Calu3 (cell line): Measurements from ENCODE around the gene ZNF77. TPM values are rescaled to one million over a fixed set of nuclear protein-coding genes. Genes with fewer than 3 reads are reported as not detected.
A peak's percentile ranks its signal among the peaks of the same experiment; 100 is the strongest.

Experiments
- BruUV-seq: library from RNA; stranded (reverse); fragments of 400-500 nt; replicated peaks from 2 replicates; lab custom pipeline; 2021; lab: Mats Ljungman, UMichigan
- CTCF ChIA-PET: fragments of 300-600 bp; sonication (Branson Sonifier 250); formaldehyde crosslinking; loops from one replicate; lab custom pipeline; 2022; ENCODE audit warnings: antibody characterized with exemption; lab: Charles Lee
- DNase-seq: peaks from one replicate; pipeline ENCODE4 v3.0.0; 2022
- H3K27ac Mint-ChIP-seq: one replicate; pipeline ENCODE4 v1.8.0; 2022; ENCODE audit warnings: mixed read lengths; ENCODE audit not compliant: unreplicated experiment
- H3K27me3 Mint-ChIP-seq: one replicate; pipeline ENCODE4 v1.8.0; 2022; ENCODE audit warnings: mixed read lengths; ENCODE audit not compliant: unreplicated experiment
- H3K36me3 Mint-ChIP-seq: one replicate; pipeline ENCODE4 v1.8.0; 2022; ENCODE audit warnings: mild to moderate bottlenecking, moderate library complexity, mixed read lengths; ENCODE audit not compliant: insufficient read depth, unreplicated experiment
- H3K4me1 Mint-ChIP-seq: one replicate; pipeline ENCODE4 v1.8.0; 2022; ENCODE audit warnings: mild to moderate bottlenecking, low read depth, mixed read lengths; ENCODE audit not compliant: unreplicated experiment
- H3K4me3 Mint-ChIP-seq: one replicate; pipeline ENCODE4 v1.8.0; 2022; ENCODE audit warnings: mild to moderate bottlenecking, low read depth, moderate library complexity, mixed read lengths; ENCODE audit not compliant: unreplicated experiment
- H3K9me3 Mint-ChIP-seq: one replicate; pipeline ENCODE4 v1.8.0; 2022; ENCODE audit warnings: low read depth, mixed read lengths; ENCODE audit not compliant: unreplicated experiment
- intact Hi-C: fragments of 100-400 bp; cut with micrococcal nuclease; formaldehyde crosslinking; loops from one replicate; pipeline ENCODE4 v1.10.0; 2022; ENCODE audit not compliant: unreplicated experiment
- total RNA-seq: library from RNA; stranded (reverse); gene quantifications from 2 replicates; pipeline ENCODE4 v1.2.3, GENCODE V29; 2022
- TF ChIP-seq, protein P1 (sequence below): fragments of 200-600 bp; IDR thresholded peaks from one replicate; pipeline ENCODE4 v1.8.0; 2022; ENCODE audit warnings: antibody characterized with exemption; ENCODE audit not compliant: unreplicated experiment

Gene ZNF77
- total RNA-seq, 1 experiment from 2014 or later, result 5.0 TPM

DNA sequence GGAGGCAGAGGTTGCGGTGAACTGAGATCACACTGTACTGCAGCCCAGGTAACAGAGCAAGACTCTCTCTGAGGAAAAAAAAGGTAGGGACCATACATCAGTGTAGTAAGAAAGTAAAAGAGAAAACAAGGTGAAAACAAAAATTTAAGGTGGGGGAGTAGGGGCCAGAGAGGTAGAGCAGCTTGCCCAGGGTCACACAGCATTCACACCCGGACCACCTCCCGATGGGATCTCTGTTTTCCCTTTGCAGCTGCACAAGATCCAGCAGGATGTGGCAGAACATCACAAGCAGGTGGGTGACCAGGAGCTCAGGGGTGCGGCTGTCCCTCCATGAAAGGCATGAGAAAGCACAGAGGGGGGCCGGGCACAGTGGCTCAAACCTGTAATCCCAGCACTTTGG lies 37.1 kb upstream of the ZNF77 start:
- Mint-ChIP-seq H3K4me3 (no peak overlapping the region), H3K27me3 (peaks cover 13% of the 10 kb centered on the region), H3K9me3 (no peaks in the 10 kb centered on the region), H3K36me3 (peaks cover 11% of the 10 kb centered on the region), H3K27ac (no peak overlapping the region), H3K4me1 (no peaks in the 10 kb centered on the region)
- CTCF ChIA-PET, result no interaction called here
- intact Hi-C loops, result no loop called here
- no TSS peak for BruUV-seq
- DNase-seq, result no peak
- TF ChIP-seq, protein P1, sequence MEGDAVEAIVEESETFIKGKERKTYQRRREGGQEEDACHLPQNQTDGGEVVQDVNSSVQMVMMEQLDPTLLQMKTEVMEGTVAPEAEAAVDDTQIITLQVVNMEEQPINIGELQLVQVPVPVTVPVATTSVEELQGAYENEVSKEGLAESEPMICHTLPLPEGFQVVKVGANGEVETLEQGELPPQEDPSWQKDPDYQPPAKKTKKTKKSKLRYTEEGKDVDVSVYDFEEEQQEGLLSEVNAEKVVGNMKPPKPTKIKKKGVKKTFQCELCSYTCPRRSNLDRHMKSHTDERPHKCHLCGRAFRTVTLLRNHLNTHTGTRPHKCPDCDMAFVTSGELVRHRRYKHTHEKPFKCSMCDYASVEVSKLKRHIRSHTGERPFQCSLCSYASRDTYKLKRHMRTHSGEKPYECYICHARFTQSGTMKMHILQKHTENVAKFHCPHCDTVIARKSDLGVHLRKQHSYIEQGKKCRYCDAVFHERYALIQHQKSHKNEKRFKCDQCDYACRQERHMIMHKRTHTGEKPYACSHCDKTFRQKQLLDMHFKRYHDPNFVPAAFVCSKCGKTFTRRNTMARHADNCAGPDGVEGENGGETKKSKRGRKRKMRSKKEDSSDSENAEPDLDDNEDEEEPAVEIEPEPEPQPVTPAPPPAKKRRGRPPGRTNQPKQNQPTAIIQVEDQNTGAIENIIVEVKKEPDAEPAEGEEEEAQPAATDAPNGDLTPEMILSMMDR, result no peak

DNA sequence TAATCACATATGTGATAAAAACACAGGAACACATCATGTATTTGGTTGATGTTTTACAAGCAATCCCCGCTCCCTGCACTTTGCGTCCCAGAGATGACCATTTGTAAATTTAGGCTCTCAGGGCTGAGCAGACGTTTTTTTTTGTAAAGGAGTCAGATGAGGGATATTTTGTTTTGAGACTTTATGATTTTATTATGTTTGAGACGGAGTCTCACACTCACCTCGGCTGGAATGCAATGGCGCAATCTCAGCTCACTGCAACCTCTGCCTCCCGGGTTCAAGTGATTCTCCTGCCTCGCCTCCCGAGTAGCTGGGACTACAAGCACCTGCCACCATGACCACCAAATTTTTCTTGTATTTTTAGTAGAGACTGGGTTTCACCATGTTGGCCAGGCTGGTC lies 34.0 kb upstream of the ZNF77 start:
- no peak overlapping the region for H3K27ac Mint-ChIP-seq
- H3K9me3 Mint-ChIP-seq, result no peaks in the 10 kb centered on the region
- H3K36me3 Mint-ChIP-seq, result peaks cover 11% of the 10 kb centered on the region
- H3K4me1 Mint-ChIP-seq, result no peaks in the 10 kb centered on the region
- no peak for DNase-seq
- peaks cover 13% of the 10 kb centered on the region for H3K27me3 Mint-ChIP-seq
- intact Hi-C loops, result no loop called here
- BruUV-seq, result no TSS peak
- TF ChIP-seq, protein P1, result no peak
- CTCF ChIA-PET, result no interaction called here
- no peak overlapping the region for H3K4me3 Mint-ChIP-seq

DNA sequence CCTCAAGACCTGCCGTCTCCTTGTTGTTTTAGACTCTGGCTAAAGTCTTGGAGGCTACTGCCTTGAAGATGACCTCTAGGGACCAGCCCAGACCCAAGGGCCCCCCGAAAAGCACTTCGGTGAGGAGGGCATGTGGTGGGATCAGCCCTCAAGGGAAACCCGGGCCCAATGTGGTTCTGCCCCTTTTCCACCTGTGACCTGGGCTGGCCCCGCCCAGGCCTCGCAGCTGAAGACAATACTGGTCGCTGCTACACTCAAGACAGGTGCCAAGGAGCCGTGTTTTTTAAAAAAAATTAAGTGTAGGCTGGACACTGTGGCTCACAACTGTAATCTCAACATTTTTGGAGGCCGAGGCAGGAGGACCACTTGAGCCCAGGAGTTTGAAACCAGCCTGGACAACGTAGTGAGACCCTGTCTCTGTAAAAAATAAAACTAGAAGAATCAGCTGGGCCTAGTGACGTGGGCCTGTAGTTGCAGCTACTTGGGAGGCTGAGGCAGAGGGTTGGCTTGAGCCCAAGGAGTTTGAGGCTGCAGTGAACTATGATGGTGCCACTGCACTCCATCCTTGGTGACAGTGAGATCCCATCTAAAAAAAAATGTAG lies 33.5 kb upstream of the ZNF77 start:
- no peaks in the 10 kb centered on the region for H3K9me3 Mint-ChIP-seq
- H3K4me3 Mint-ChIP-seq, result peak overlapping the region; percentile 72
- no peak overlapping the region for H3K27ac Mint-ChIP-seq
- no peaks in the 10 kb centered on the region for H3K4me1 Mint-ChIP-seq
- intact Hi-C loops, result no loop called here
- DNase-seq, result no peak
- peaks cover 11% of the 10 kb centered on the region for H3K36me3 Mint-ChIP-seq
- peaks cover 13% of the 10 kb centered on the region for H3K27me3 Mint-ChIP-seq
- TF ChIP-seq, protein P1, result no peak
- CTCF ChIA-PET, result interaction anchor here (0.9 kb wide), 1 partner anchor 130 kb away, joined by 3 read pairs; no protein-coding TSS in a partner anchor
- no TSS peak for BruUV-seq

DNA sequence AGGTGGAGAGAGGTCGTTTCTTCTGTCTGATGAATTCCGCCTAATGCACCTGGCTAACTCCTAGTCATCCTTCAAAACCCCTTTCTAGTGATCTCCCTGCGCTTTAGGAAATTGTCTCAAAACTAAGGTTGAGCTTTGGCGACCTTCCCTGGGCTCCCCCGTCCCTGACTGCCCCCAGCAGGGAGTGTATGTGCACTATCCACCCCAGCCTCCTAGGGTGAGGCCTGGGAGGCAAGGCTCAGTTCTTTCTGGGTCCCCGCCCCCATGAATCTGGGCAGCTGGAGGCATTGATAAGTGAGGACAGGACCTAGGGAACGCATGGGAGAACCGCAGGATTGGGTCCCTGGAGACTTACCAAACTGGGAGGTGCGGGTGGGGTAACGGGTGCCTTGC lies 33.0 kb upstream of the ZNF77 start:
- TF ChIP-seq, protein P1, result no peak
- H3K27me3 Mint-ChIP-seq, result peaks cover 13% of the 10 kb centered on the region
- DNase-seq, result no peak
- peak overlapping the region; percentile 42 for H3K27ac Mint-ChIP-seq
- BruUV-seq, result no TSS peak
- CTCF ChIA-PET, result interaction anchor here (0.6 to 0.9 kb wide), 2 partner anchors 131 to 148 kb away, joined by 3 read pairs; no protein-coding TSS in a partner anchor
- peaks cover 11% of the 10 kb centered on the region for H3K36me3 Mint-ChIP-seq
- H3K4me1 Mint-ChIP-seq, result no peaks in the 10 kb centered on the region
- no peaks in the 10 kb centered on the region for H3K9me3 Mint-ChIP-seq
- H3K4me3 Mint-ChIP-seq, result peak overlapping the region; percentile 72
- intact Hi-C loops, result no loop called here
